Measurements from ENCODE around the gene SLC22A1. TPM values are rescaled to one million over a fixed set of nuclear protein-coding genes. Genes with fewer than 3 reads are reported as not detected.

The SLC22A1 gene
- total RNA-seq, 2 experiments from 2014 or later: 0.14 to 0.99 TPM

GRCh38 chr6:160101277-160102205, 20.1 kb upstream of the SLC22A1 start:
- Mint-ChIP-seq H3K36me3 (peaks cover 55% of the 10 kb centered on the region), H3K4me1 (ENCODE audit: low read depth) (peaks cover 13% of the 10 kb centered on the region), H3K9me3 (no peaks in the 10 kb centered on the region), H3K27me3 (no peaks in the 10 kb centered on the region), H3K27ac (peak overlapping the region; percentile 57), H3K4me3 (no peak overlapping the region)
- POLR2A ChIA-PET: no interaction called here
- CTCF ChIA-PET: no interaction called here
- no peak for DNase-seq
- intact Hi-C loops (cut with micrococcal nuclease): loop anchor here (2.0 kb wide), 2 partner anchors 239 to 311 kb away; partner anchors contain the start of gene MRPL18

- H3K27ac Mint-ChIP-seq: no peak overlapping the region
Measured at GRCh38 chr6:160102399-160102798, 19.2 kb upstream of the SLC22A1 start.

GRCh38 chr6:160102956-160103824, 18.4 kb upstream of the SLC22A1 start:
- ChIA-PET POLR2A (interaction anchor here (1.4 kb wide), 1 partner anchor 105 kb away, joined by 4 read pairs; no protein-coding TSS in a partner anchor), CTCF (interaction anchor here (0.6 kb wide), 1 partner anchor 381 kb away, joined by 3 read pairs; no protein-coding TSS in a partner anchor)
- Mint-ChIP-seq H3K4me1 (ENCODE audit: low read depth) (peaks cover 14% of the 10 kb centered on the region), H3K9me3 (no peaks in the 10 kb centered on the region), H3K27ac (no peak overlapping the region), H3K27me3 (no peaks in the 10 kb centered on the region), H3K4me3 (no peak overlapping the region), H3K36me3 (peaks cover 42% of the 10 kb centered on the region)
- DNase-seq: peak; percentile 25
- intact Hi-C loops (cut with micrococcal nuclease): loop anchor here (2.0 kb wide), 2 partner anchors 240 to 312 kb away; partner anchors contain the start of gene MRPL18

More at GRCh38 chr6:160102399-160102798, 19.2 kb upstream of the SLC22A1 start:
- Mint-ChIP-seq H3K4me1 (ENCODE audit: low read depth) (peaks cover 14% of the 10 kb centered on the region), H3K4me3 (no peak overlapping the region), H3K27me3 (no peaks in the 10 kb centered on the region), H3K9me3 (no peaks in the 10 kb centered on the region), H3K36me3 (peaks cover 50% of the 10 kb centered on the region)
- ChIA-PET POLR2A (no interaction called here), CTCF (interaction anchor here (0.6 kb wide), 1 partner anchor 382 kb away, joined by 3 read pairs; no protein-coding TSS in a partner anchor)
- no peak for DNase-seq
- intact Hi-C loops (cut with micrococcal nuclease): loop anchor here (2.0 kb wide), 2 partner anchors 240 to 312 kb away; partner anchors contain the start of gene MRPL18

GRCh38 chr6:160103825-160104100, 17.9 kb upstream of the SLC22A1 start:
- H3K4me3 Mint-ChIP-seq: no peak overlapping the region
- no peak overlapping the region for H3K27ac Mint-ChIP-seq
- H3K36me3 Mint-ChIP-seq: peaks cover 40% of the 10 kb centered on the region
- no peaks in the 10 kb centered on the region for H3K27me3 Mint-ChIP-seq
- H3K9me3 Mint-ChIP-seq: no peaks in the 10 kb centered on the region
- peaks cover 13% of the 10 kb centered on the region for H3K4me1 Mint-ChIP-seq (ENCODE audit: low read depth)
- POLR2A ChIA-PET: interaction anchor here (1.4 kb wide), 1 partner anchor 106 kb away, joined by 4 read pairs; no protein-coding TSS in a partner anchor
- intact Hi-C loops (cut with micrococcal nuclease): loop anchor here (2.0 kb wide), 2 partner anchors 241 to 313 kb away; partner anchors contain the start of gene MRPL18
- CTCF ChIA-PET: no interaction called here
- no peak for DNase-seq

- H3K27me3 Mint-ChIP-seq: no peaks in the 10 kb centered on the region
- no peak overlapping the region for H3K4me3 Mint-ChIP-seq
- H3K4me1 Mint-ChIP-seq (ENCODE audit: low read depth): peaks cover 8% of the 10 kb centered on the region
- H3K36me3 Mint-ChIP-seq: peaks cover 39% of the 10 kb centered on the region
- POLR2A ChIA-PET: interaction anchor here (1.4 kb wide), 1 partner anchor 107 kb away, joined by 4 read pairs; no protein-coding TSS in a partner anchor
- intact Hi-C loops (cut with micrococcal nuclease): no loop called here
- H3K27ac Mint-ChIP-seq: no peak overlapping the region
- H3K9me3 Mint-ChIP-seq: no peaks in the 10 kb centered on the region
- CTCF ChIA-PET: no interaction called here
- no peak for DNase-seq
Measured at GRCh38 chr6:160104821-160105517, 16.6 kb upstream of the SLC22A1 start.

GRCh38 chr6:160106010-160106409, 15.6 kb upstream of the SLC22A1 start:
- intact Hi-C loops (cut with micrococcal nuclease): no loop called here
- Mint-ChIP-seq H3K4me1 (ENCODE audit: low read depth) (peaks cover 2% of the 10 kb centered on the region), H3K4me3 (no peak overlapping the region), H3K36me3 (peaks cover 35% of the 10 kb centered on the region), H3K27ac (no peak overlapping the region), H3K27me3 (no peaks in the 10 kb centered on the region), H3K9me3 (no peaks in the 10 kb centered on the region)
- no peak for DNase-seq
- ChIA-PET CTCF (no interaction called here), POLR2A (interaction anchor here (0.9 kb wide), 1 partner anchor 16 kb away, joined by 3 read pairs; no protein-coding TSS in a partner anchor)

- H3K27me3 Mint-ChIP-seq: no peaks in the 10 kb centered on the region
- H3K27ac Mint-ChIP-seq: peak overlapping the region; percentile 16
- no peak overlapping the region for H3K4me3 Mint-ChIP-seq
- ChIA-PET POLR2A (interaction anchor here (0.9 kb wide), 1 partner anchor 16 kb away, joined by 3 read pairs; no protein-coding TSS in a partner anchor), CTCF (interaction anchor here (1.4 kb wide), 1 partner anchor 349 kb away, joined by 3 read pairs; no protein-coding TSS in a partner anchor)
- H3K36me3 Mint-ChIP-seq: peaks cover 30% of the 10 kb centered on the region
- intact Hi-C loops (cut with micrococcal nuclease): no loop called here
- H3K9me3 Mint-ChIP-seq: no peaks in the 10 kb centered on the region
- peaks cover 2% of the 10 kb centered on the region for H3K4me1 Mint-ChIP-seq (ENCODE audit: low read depth)
- no peak for DNase-seq
Measured at GRCh38 chr6:160106701-160107100, 14.9 kb upstream of the SLC22A1 start.

- no peak for DNase-seq
- Mint-ChIP-seq H3K36me3 (peaks cover 28% of the 10 kb centered on the region), H3K9me3 (no peaks in the 10 kb centered on the region), H3K27me3 (no peaks in the 10 kb centered on the region), H3K27ac (no peak overlapping the region), H3K4me3 (no peak overlapping the region), H3K4me1 (ENCODE audit: low read depth) (peaks cover 2% of the 10 kb centered on the region)
- POLR2A ChIA-PET: no interaction called here
- CTCF ChIA-PET: no interaction called here
- intact Hi-C loops (cut with micrococcal nuclease): no loop called here
Measured at GRCh38 chr6:160108077-160108476, 13.5 kb upstream of the SLC22A1 start.

- no peak for DNase-seq
- Mint-ChIP-seq H3K27me3 (no peaks in the 10 kb centered on the region), H3K4me1 (ENCODE audit: low read depth) (peaks cover 2% of the 10 kb centered on the region), H3K4me3 (no peak overlapping the region), H3K36me3 (peaks cover 8% of the 10 kb centered on the region), H3K27ac (no peak overlapping the region), H3K9me3 (no peaks in the 10 kb centered on the region)
- CTCF ChIA-PET: no interaction called here
- POLR2A ChIA-PET: no interaction called here
- intact Hi-C loops (cut with micrococcal nuclease): no loop called here
Measured at GRCh38 chr6:160110586-160111123, 11.0 kb upstream of the SLC22A1 start.

GRCh38 chr6:160111806-160112205, 9.8 kb upstream of the SLC22A1 start:
- CTCF ChIA-PET: no interaction called here
- no peak for DNase-seq
- no peak overlapping the region for H3K4me3 Mint-ChIP-seq
- no peak overlapping the region for H3K27ac Mint-ChIP-seq
- H3K36me3 Mint-ChIP-seq: peaks cover 4% of the 10 kb centered on the region
- H3K9me3 Mint-ChIP-seq: no peaks in the 10 kb centered on the region
- intact Hi-C loops (cut with micrococcal nuclease): no loop called here
- no peaks in the 10 kb centered on the region for H3K27me3 Mint-ChIP-seq
- POLR2A ChIA-PET: no interaction called here
- H3K4me1 Mint-ChIP-seq (ENCODE audit: low read depth): no peaks in the 10 kb centered on the region

- Mint-ChIP-seq H3K9me3 (peaks cover 1% of the 10 kb centered on the region), H3K4me1 (ENCODE audit: low read depth) (no peaks in the 10 kb centered on the region), H3K27me3 (no peaks in the 10 kb centered on the region), H3K27ac (no peak overlapping the region), H3K36me3 (peaks cover 9% of the 10 kb centered on the region), H3K4me3 (no peak overlapping the region)
- intact Hi-C loops (cut with micrococcal nuclease): no loop called here
- ChIA-PET POLR2A (no interaction called here), CTCF (no interaction called here)
- no peak for DNase-seq
Measured at GRCh38 chr6:160112628-160113299, 8.9 kb upstream of the SLC22A1 start.
